WTC11 (cell line): ENCODE results near the gene GOLGA3. TPM values are rescaled to one million over a fixed set of nuclear protein-coding genes. Genes with fewer than 3 reads are reported as not detected.

ENCODE experiments used
- ATAC-seq: fragments of 200-7000 bp; cut with Tn5 transposase; 2 replicates; pipeline ENCODE4 v1.10.0; 2021; ENCODE audit warnings: mild to moderate bottlenecking, moderate library complexity
- CTCF ChIA-PET: fragments of 300-600 bp; sonication (Branson Sonifier 250); formaldehyde crosslinking; loops from one replicate; lab custom pipeline; 2021; ENCODE audit warnings: antibody characterized with exemption; lab: Charles Lee
- POLR2A ChIA-PET: fragments of 350-600 bp; sonication (Branson Sonifier 250); formaldehyde crosslinking; loops from one replicate; lab custom pipeline; 2021; ENCODE audit warnings: antibody characterized with exemption; lab: Charles Lee
- DNase-seq: peaks from one replicate; pipeline ENCODE4 v3.0.0; 2021; ENCODE audit warnings: low spot score
- H3K27ac Mint-ChIP-seq: 2 replicates; pipeline ENCODE4 v1.8.0; 2021; ENCODE audit warnings: mixed read lengths
- H3K27me3 Mint-ChIP-seq: 2 replicates; pipeline ENCODE4 v1.8.0; 2021; ENCODE audit warnings: low read depth, mild to moderate bottlenecking, moderate library complexity, mixed read lengths
- H3K36me3 Mint-ChIP-seq: 2 replicates; pipeline ENCODE4 v1.8.0; 2021; ENCODE audit warnings: mixed read lengths
- H3K4me1 Mint-ChIP-seq: 2 replicates; pipeline ENCODE4 v1.8.0; 2022; ENCODE audit warnings: mixed read lengths
- H3K4me3 Mint-ChIP-seq: 2 replicates; pipeline ENCODE4 v1.8.0; 2021; ENCODE audit warnings: mild to moderate bottlenecking, moderate library complexity, mixed read lengths
- H3K9me3 Mint-ChIP-seq: 2 replicates; pipeline ENCODE4 v1.8.0; 2021; ENCODE audit warnings: mixed read lengths
- CDX4 ChIP-seq: fragments of 250-450 bp; sonication (Bioruptor Pico); IDR thresholded peaks from 2 replicates; pipeline ENCODE4 v1.9.0; 2021; ENCODE audit warnings: moderate library complexity, mild to moderate bottlenecking, inconsistent platforms, borderline replicate concordance
- CREB1 ChIP-seq: sonication (generic); formaldehyde crosslinking; IDR thresholded peaks from 2 replicates; pipeline ENCODE4 v1.8.0; 2023; ENCODE audit warnings: mild to moderate bottlenecking, missing genetic modification reagents
- CREM ChIP-seq: sonication (generic); formaldehyde crosslinking; IDR thresholded peaks from 2 replicates; pipeline ENCODE4 v1.8.1; 2022; ENCODE audit warnings: mild to moderate bottlenecking, missing genetic modification reagents, moderate library complexity
- E2F1 ChIP-seq: sonication (generic); formaldehyde crosslinking; IDR thresholded peaks from 2 replicates; pipeline ENCODE4 v1.8.0; 2022; ENCODE audit warnings: mild to moderate bottlenecking, missing genetic modification reagents
- E2F5 ChIP-seq: sonication (generic); formaldehyde crosslinking; IDR thresholded peaks from 2 replicates; pipeline ENCODE4 v1.8.1; 2022; ENCODE audit warnings: mild to moderate bottlenecking, moderate library complexity, missing genetic modification reagents
- ELF4 ChIP-seq: sonication (generic); formaldehyde crosslinking; IDR thresholded peaks from 2 replicates; pipeline ENCODE4 v1.8.1; 2022; ENCODE audit warnings: low read depth, mild to moderate bottlenecking, moderate library complexity, missing genetic modification reagents
- EMX1 ChIP-seq: fragments of 250-450 bp; sonication (Bioruptor Pico); IDR thresholded peaks from 2 replicates; pipeline ENCODE4 v1.8.0; 2021; ENCODE audit warnings: mild to moderate bottlenecking
- ESRRA ChIP-seq: sonication (generic); formaldehyde crosslinking; IDR thresholded peaks from 2 replicates; pipeline ENCODE4 v1.8.1; 2022; ENCODE audit warnings: mild to moderate bottlenecking, missing genetic modification reagents, borderline replicate concordance
- JUN ChIP-seq: sonication (generic); formaldehyde crosslinking; IDR thresholded peaks from 2 replicates; pipeline ENCODE4 v1.8.0; 2023; ENCODE audit warnings: mild to moderate bottlenecking, missing genetic modification reagents
- NR2C2 ChIP-seq: sonication (generic); formaldehyde crosslinking; IDR thresholded peaks from 2 replicates; pipeline ENCODE4 v1.8.0; 2022; ENCODE audit warnings: mild to moderate bottlenecking, missing genetic modification reagents
- SOX15 ChIP-seq: fragments of 250-450 bp; sonication (Bioruptor Pico); IDR thresholded peaks from 2 replicates; pipeline ENCODE4 v1.9.0; 2021; ENCODE audit warnings: mild to moderate bottlenecking
- ZNF396 ChIP-seq: fragments of 250-450 bp; sonication (Bioruptor Pico); IDR thresholded peaks from 2 replicates; pipeline ENCODE4 v1.8.0; 2021; ENCODE audit warnings: mild to moderate bottlenecking, moderate library complexity, borderline replicate concordance
- ZNF416 ChIP-seq: fragments of 250-450 bp; sonication (Bioruptor Pico); IDR thresholded peaks from 2 replicates; pipeline ENCODE4 v1.9.0; 2021; ENCODE audit warnings: mild to moderate bottlenecking, inconsistent platforms
- ZNF425 ChIP-seq: fragments of 250-450 bp; sonication (Bioruptor Pico); conservative IDR thresholded peaks from 2 replicates; pipeline ENCODE4 v1.9.0; 2021; ENCODE audit warnings: mild to moderate bottlenecking
- total RNA-seq: library from RNA; stranded (reverse); gene quantifications from 3 replicates; pipeline ENCODE4 v1.2.3, GENCODE V29; 2021
- TF ChIP-seq, protein P1 (sequence below): sonication (generic); formaldehyde crosslinking; IDR thresholded peaks from 2 replicates; pipeline ENCODE4 v1.8.1; 2022; ENCODE audit warnings: missing genetic modification reagents, borderline replicate concordance
- TF ChIP-seq, protein P2 (sequence below): sonication (generic); formaldehyde crosslinking; conservative IDR thresholded peaks from 2 replicates; pipeline ENCODE4 v1.8.1; 2022; ENCODE audit warnings: mild to moderate bottlenecking, missing genetic modification reagents
- TF ChIP-seq, protein P3 (sequence below): sonication (generic); formaldehyde crosslinking; IDR thresholded peaks from 2 replicates; pipeline ENCODE4 v1.8.1; 2023; ENCODE audit warnings: mild to moderate bottlenecking, missing genetic modification reagents
- TF ChIP-seq, protein P4 (sequence below): sonication (generic); formaldehyde crosslinking; IDR thresholded peaks from 2 replicates; pipeline ENCODE4 v1.8.1; 2023; ENCODE audit warnings: mild to moderate bottlenecking, missing genetic modification reagents, borderline replicate concordance

The GOLGA3 gene
- total RNA-seq, 1 experiment from 2014 or later: 47.8 TPM

DNA sequence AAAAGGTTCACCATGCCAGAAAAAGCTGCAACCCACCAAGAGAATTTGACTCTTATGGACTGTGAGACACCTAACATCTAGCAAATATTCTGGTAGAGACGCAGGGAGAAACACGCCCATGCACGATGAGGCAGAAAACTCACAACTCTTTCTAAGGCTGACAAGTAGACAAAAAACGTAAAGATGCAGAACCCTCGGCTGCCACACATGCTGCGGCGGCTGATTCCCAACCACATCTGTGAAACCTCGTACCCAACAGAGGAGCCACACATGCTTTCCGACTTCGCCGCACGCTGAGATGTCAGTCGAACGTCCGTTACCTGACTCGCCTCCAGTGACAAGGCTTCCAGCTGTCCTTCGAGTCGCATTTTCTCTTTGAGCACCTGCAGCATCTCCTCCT is 21.8 kb downstream of the GOLGA3 start:
- DNase-seq (no peak), ATAC-seq (no peak)
- H3K4me3 Mint-ChIP-seq: no peak overlapping the region
- POLR2A ChIA-PET: no interaction called here
- H3K4me1 Mint-ChIP-seq: no peaks in the 10 kb centered on the region
- H3K36me3 Mint-ChIP-seq: peaks cover 64% of the 10 kb centered on the region
- no peak overlapping the region for H3K27ac Mint-ChIP-seq
- H3K27me3 Mint-ChIP-seq: no peaks in the 10 kb centered on the region
- H3K9me3 Mint-ChIP-seq: peaks cover 9% of the 10 kb centered on the region
- CTCF ChIA-PET: interaction anchor here (1.0 to 1.2 kb wide), 2 partner anchors 95 to 98 kb away, joined by 3 to 4 read pairs; no protein-coding TSS in a partner anchor
- TF ChIP-seq E2F5 (CRISPR knock-in tag) (no peak), CREM (CRISPR knock-in tag) (no peak), ELF4 (CRISPR knock-in tag) (no peak), E2F1 (CRISPR knock-in tag) (no peak), ZNF425 (CRISPR knock-in tag) (no peak), EMX1 (CRISPR knock-in tag) (no peak), ZNF396 (CRISPR knock-in tag) (no peak)
- TF ChIP-seq, protein P1, sequence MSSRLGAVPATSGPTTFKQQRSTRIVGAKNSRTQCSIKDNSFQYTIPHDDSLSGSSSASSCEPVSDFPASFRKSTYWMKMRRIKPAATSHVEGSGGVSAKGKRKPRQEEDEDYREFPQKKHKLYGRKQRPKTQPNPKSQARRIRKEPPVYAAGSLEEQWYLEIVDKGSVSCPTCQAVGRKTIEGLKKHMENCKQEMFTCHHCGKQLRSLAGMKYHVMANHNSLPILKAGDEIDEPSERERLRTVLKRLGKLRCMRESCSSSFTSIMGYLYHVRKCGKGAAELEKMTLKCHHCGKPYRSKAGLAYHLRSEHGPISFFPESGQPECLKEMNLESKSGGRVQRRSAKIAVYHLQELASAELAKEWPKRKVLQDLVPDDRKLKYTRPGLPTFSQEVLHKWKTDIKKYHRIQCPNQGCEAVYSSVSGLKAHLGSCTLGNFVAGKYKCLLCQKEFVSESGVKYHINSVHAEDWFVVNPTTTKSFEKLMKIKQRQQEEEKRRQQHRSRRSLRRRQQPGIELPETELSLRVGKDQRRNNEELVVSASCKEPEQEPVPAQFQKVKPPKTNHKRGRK: no peak
- TF ChIP-seq, protein P2, sequence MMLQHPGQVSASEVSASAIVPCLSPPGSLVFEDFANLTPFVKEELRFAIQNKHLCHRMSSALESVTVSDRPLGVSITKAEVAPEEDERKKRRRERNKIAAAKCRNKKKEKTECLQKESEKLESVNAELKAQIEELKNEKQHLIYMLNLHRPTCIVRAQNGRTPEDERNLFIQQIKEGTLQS (CRISPR knock-in tag): no peak

GRCh38 chr12:132804426-132804861 is 24.2 kb downstream of the GOLGA3 start:
- H3K4me1 Mint-ChIP-seq: no peaks in the 10 kb centered on the region
- peak; percentile 28 for DNase-seq

More at GRCh38 chr12:132804426-132804861, 24.2 kb downstream of the GOLGA3 start:
- ATAC-seq: peak; percentile 90
- H3K9me3 Mint-ChIP-seq: no peaks in the 10 kb centered on the region
- ChIA-PET CTCF (no interaction called here), POLR2A (no interaction called here)
- peaks cover 75% of the 10 kb centered on the region for H3K36me3 Mint-ChIP-seq
- H3K4me3 Mint-ChIP-seq: no peak overlapping the region
- TF ChIP-seq SOX15 (CRISPR knock-in tag) (no peak), ZNF416 (CRISPR knock-in tag) (no peak), E2F5 (CRISPR knock-in tag) (no peak), CDX4 (CRISPR knock-in tag) (no peak), ESRRA (CRISPR knock-in tag) (no peak), NR2C2 (CRISPR knock-in tag) (no peak), JUN (CRISPR knock-in tag) (no peak), CREB1 (CRISPR knock-in tag) (no peak)
- TF ChIP-seq, protein P3, sequence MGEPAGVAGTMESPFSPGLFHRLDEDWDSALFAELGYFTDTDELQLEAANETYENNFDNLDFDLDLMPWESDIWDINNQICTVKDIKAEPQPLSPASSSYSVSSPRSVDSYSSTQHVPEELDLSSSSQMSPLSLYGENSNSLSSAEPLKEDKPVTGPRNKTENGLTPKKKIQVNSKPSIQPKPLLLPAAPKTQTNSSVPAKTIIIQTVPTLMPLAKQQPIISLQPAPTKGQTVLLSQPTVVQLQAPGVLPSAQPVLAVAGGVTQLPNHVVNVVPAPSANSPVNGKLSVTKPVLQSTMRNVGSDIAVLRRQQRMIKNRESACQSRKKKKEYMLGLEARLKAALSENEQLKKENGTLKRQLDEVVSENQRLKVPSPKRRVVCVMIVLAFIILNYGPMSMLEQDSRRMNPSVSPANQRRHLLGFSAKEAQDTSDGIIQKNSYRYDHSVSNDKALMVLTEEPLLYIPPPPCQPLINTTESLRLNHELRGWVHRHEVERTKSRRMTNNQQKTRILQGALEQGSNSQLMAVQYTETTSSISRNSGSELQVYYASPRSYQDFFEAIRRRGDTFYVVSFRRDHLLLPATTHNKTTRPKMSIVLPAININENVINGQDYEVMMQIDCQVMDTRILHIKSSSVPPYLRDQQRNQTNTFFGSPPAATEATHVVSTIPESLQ (CRISPR knock-in tag): no peak
- TF ChIP-seq, protein P4, sequence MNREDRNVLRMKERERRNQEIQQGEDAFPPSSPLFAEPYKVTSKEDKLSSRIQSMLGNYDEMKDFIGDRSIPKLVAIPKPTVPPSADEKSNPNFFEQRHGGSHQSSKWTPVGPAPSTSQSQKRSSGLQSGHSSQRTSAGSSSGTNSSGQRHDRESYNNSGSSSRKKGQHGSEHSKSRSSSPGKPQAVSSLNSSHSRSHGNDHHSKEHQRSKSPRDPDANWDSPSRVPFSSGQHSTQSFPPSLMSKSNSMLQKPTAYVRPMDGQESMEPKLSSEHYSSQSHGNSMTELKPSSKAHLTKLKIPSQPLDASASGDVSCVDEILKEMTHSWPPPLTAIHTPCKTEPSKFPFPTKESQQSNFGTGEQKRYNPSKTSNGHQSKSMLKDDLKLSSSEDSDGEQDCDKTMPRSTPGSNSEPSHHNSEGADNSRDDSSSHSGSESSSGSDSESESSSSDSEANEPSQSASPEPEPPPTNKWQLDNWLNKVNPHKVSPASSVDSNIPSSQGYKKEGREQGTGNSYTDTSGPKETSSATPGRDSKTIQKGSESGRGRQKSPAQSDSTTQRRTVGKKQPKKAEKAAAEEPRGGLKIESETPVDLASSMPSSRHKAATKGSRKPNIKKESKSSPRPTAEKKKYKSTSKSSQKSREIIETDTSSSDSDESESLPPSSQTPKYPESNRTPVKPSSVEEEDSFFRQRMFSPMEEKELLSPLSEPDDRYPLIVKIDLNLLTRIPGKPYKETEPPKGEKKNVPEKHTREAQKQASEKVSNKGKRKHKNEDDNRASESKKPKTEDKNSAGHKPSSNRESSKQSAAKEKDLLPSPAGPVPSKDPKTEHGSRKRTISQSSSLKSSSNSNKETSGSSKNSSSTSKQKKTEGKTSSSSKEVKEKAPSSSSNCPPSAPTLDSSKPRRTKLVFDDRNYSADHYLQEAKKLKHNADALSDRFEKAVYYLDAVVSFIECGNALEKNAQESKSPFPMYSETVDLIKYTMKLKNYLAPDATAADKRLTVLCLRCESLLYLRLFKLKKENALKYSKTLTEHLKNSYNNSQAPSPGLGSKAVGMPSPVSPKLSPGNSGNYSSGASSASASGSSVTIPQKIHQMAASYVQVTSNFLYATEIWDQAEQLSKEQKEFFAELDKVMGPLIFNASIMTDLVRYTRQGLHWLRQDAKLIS (CRISPR knock-in tag): no peak
- no peaks in the 10 kb centered on the region for H3K27me3 Mint-ChIP-seq
- H3K27ac Mint-ChIP-seq: 0 out of 2 replicates have a peak overlapping the region, but pooled peaks have one; percentile 45
